ENCODE data around the gene AMDHD2. TPM values are rescaled to one million over a fixed set of nuclear protein-coding genes. Genes with fewer than 3 reads are reported as not detected.
A peak's percentile ranks its signal among the peaks of the same experiment; 100 is the strongest.

Gene AMDHD2
- total and polyA plus RNA-seq, 2 of the 13 experiments (the other 11 are each of a cell fraction or from before 2014, with no cell fraction given): 33.5 to 39.1 TPM

DNA sequence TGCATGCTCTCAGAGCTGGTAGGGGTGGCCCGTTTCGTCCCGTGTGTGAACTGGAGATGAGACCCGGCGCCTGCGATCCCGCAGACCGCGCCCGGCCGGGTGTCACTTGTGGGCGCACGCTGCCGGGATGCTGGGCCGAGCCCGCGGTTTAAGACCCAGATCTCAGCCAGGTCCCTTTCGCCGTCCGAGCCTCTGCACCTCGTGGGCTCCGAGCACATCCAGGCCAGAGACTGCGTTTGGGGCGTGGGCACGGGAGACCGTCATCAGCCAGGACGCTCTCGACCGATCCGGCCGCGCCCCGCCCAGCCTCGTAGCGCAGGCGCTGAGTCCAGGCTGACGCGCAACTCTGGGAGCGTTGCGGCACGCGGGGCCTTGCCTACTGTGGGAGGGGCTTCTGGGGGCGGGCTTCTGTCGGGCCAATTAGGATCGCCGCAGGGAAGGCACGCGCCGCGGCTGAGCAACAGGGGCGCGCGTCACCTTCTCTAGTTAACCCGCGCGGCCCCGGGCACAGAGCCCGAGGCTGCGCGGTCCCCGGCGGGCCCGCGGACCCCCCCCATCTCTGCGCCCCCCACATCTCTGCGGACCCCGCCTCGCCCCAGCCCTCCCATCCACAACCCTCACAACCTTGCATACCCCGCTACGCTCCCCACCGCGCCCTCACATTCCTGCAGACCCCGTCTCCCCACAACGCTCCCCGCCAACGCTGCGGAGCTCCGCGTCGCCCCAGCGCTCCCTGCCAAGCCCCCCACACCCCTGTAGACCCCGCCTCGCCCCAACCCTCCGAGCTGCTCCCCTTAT is 11.7 kb downstream of the AMDHD2 start (continued):
- TF ChIP-seq, protein P1, sequence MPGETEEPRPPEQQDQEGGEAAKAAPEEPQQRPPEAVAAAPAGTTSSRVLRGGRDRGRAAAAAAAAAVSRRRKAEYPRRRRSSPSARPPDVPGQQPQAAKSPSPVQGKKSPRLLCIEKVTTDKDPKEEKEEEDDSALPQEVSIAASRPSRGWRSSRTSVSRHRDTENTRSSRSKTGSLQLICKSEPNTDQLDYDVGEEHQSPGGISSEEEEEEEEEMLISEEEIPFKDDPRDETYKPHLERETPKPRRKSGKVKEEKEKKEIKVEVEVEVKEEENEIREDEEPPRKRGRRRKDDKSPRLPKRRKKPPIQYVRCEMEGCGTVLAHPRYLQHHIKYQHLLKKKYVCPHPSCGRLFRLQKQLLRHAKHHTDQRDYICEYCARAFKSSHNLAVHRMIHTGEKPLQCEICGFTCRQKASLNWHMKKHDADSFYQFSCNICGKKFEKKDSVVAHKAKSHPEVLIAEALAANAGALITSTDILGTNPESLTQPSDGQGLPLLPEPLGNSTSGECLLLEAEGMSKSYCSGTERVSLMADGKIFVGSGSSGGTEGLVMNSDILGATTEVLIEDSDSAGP (CRISPR knock-in tag; IDR thresholded peaks at IDR 0.05; ENCODE audit: borderline replicate concordance): peak; percentile 79
- TF ChIP-seq, protein P2, sequence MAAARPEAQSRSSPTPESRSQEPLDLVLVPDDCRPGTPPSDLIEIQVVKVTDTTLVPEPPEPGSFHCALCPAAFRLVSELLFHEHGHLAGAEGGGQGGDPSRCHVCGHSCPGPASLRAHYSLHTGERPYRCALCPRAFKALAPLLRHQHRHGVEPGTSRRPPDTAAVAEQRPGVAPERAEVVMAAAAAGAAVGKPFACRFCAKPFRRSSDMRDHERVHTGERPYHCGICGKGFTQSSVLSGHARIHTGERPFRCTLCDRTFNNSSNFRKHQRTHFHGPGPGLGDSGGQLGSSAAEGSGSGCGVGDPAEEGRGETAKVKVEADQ (CRISPR knock-in tag; IDR thresholded peaks at IDR 0.05; ENCODE audit: borderline replicate concordance): peak; percentile 76; the same call in 1 of the 2 replicates
- TF ChIP-seq ATF7-NPFF (CRISPR knock-in tag; IDR thresholded peaks at IDR 0.05; ENCODE audit: low read depth) (peak; percentile 95), ZSCAN29 (CRISPR knock-in tag; conservative IDR thresholded peaks at IDR 0.05) (no peak), ZNF768 (CRISPR knock-in tag; IDR thresholded peaks at IDR 0.05) (no peak; the same call in 1 of the 2 replicates), ZFY (CRISPR knock-in tag; IDR thresholded peaks at IDR 0.05) (peak; percentile 73), ZNF761 (CRISPR knock-in tag; conservative IDR thresholded peaks at IDR 0.05) (no peak; the same call in 1 of the 2 replicates), ZNF335 (CRISPR knock-in tag; IDR thresholded peaks at IDR 0.05) (no peak), ZNF337 (CRISPR knock-in tag; IDR thresholded peaks at IDR 0.05; ENCODE audit: borderline replicate concordance, low read depth) (0 out of 2 replicates have a peak, but pooled peaks have one; percentile 63), ELF4 (CRISPR knock-in tag; IDR thresholded peaks at IDR 0.05; ENCODE audit: borderline replicate concordance) (no peak), MED1 (CRISPR knock-in tag; IDR thresholded peaks at IDR 0.05) (peak; percentile 67; the same call in 1 of the 2 replicates), IKZF4 (CRISPR knock-in tag; IDR thresholded peaks at IDR 0.05; ENCODE audit: borderline replicate concordance, low read depth, not compliant biosample characterization) (peak; percentile 94), ZNF891 (CRISPR knock-in tag; IDR thresholded peaks at IDR 0.05) (0 out of 2 replicates have a peak, but pooled peaks have one; percentile 22), TOE1 (CRISPR knock-in tag; IDR thresholded peaks at IDR 0.05) (no peak), KLF16 (CRISPR knock-in tag; IDR thresholded peaks at IDR 0.05) (peak in 1 of 2 experiments; percentile 59; a peak in 1 of 4 replicates), HNF4G (IDR thresholded peaks at IDR 0.05; ENCODE audit: borderline replicate concordance, low read depth, low read length) (no peak), HNF4G (CRISPR knock-in tag; IDR thresholded peaks at IDR 0.05; ENCODE audit: borderline replicate concordance, low read depth) (0 out of 2 replicates have a peak, but pooled peaks have one; percentile 23), PHF21A (CRISPR knock-in tag; IDR thresholded peaks at IDR 0.05) (no peak)
- TF ChIP-seq, protein P3, sequence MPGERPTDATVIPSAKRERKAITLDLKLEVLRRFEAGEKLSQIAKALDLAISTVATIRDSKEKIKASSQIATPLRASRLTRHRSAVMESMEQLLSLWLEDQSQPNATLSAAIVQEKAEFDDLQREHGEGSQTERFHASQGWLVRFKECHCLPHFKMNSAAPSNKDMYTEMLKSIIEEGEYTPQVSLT (CRISPR knock-in tag; IDR thresholded peaks at IDR 0.05; ENCODE audit: borderline replicate concordance, low read depth): no peak
- TF ChIP-seq, protein P4, sequence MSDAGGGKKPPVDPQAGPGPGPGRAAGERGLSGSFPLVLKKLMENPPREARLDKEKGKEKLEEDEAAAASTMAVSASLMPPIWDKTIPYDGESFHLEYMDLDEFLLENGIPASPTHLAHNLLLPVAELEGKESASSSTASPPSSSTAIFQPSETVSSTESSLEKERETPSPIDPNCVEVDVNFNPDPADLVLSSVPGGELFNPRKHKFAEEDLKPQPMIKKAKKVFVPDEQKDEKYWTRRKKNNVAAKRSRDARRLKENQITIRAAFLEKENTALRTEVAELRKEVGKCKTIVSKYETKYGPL (CRISPR knock-in tag; IDR thresholded peaks at IDR 0.05): no peak
- TF ChIP-seq, protein P5, sequence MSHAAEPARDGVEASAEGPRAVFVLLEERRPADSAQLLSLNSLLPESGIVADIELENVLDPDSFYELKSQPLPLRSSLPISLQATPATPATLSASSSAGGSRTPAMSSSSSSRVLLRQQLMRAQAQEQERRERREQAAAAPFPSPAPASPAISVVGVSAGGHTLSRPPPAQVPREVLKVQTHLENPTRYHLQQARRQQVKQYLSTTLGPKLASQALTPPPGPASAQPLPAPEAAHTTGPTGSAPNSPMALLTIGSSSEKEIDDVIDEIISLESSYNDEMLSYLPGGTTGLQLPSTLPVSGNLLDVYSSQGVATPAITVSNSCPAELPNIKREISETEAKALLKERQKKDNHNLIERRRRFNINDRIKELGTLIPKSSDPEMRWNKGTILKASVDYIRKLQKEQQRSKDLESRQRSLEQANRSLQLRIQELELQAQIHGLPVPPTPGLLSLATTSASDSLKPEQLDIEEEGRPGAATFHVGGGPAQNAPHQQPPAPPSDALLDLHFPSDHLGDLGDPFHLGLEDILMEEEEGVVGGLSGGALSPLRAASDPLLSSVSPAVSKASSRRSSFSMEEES (CRISPR knock-in tag; IDR thresholded peaks at IDR 0.05): peak; percentile 61; the same call in 1 of the 2 replicates
- TF ChIP-seq, protein P6, sequence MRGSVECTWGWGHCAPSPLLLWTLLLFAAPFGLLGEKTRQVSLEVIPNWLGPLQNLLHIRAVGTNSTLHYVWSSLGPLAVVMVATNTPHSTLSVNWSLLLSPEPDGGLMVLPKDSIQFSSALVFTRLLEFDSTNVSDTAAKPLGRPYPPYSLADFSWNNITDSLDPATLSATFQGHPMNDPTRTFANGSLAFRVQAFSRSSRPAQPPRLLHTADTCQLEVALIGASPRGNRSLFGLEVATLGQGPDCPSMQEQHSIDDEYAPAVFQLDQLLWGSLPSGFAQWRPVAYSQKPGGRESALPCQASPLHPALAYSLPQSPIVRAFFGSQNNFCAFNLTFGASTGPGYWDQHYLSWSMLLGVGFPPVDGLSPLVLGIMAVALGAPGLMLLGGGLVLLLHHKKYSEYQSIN (CRISPR knock-in tag; IDR thresholded peaks at IDR 0.05; ENCODE audit: borderline replicate concordance): no peak
